Activated CD8-positive, alpha-beta memory T cell treated with anti-CD3 and anti-CD28 coated beads, Interleukin-2, amount 10 ng/mL, durations not matched to agents 7 days and 5 days (primary cell): ENCODE results near the gene CACNA1I. TPM values are rescaled to one million over a fixed set of nuclear protein-coding genes. Genes with fewer than 3 reads are reported as not detected.

ENCODE experiments used
- ATAC-seq: fragments of 150-1000 bp; cut with Tn5 transposase; one replicate; pipeline ENCODE4 v1.10.0; 2021; ENCODE audit warnings: moderate library complexity
- CTCF ChIA-PET: fragments of 350-600 bp; sonication (Branson Sonifier 250); formaldehyde crosslinking; loops from one replicate; lab custom pipeline; 2021; ENCODE audit warnings: antibody characterized with exemption; lab: Charles Lee
- DNase-seq: peaks from one replicate; pipeline ENCODE4 v3.0.0-alpha.2; 2020
- H3K27ac Mint-ChIP-seq: one replicate; pipeline ENCODE4 v1.8.0; 2021; ENCODE audit warnings: mild to moderate bottlenecking, mixed read lengths
- H3K27me3 Mint-ChIP-seq: one replicate; pipeline ENCODE4 v1.8.0; 2021; ENCODE audit warnings: mixed read lengths
- H3K36me3 Mint-ChIP-seq: one replicate; pipeline ENCODE4 v1.8.0; 2021; ENCODE audit warnings: mild to moderate bottlenecking, mixed read lengths
- H3K4me1 Mint-ChIP-seq: one replicate; pipeline ENCODE4 v1.8.0; 2021; ENCODE audit warnings: mixed read lengths
- H3K4me3 Mint-ChIP-seq: one replicate; pipeline ENCODE4 v1.8.0; 2021; ENCODE audit warnings: mild to moderate bottlenecking, moderate library complexity, mixed read lengths
- H3K9me3 Mint-ChIP-seq: one replicate; pipeline ENCODE4 v1.8.0; 2022; ENCODE audit warnings: low read depth, mixed read lengths
- total RNA-seq, 2 experiments: library from RNA; stranded (reverse); gene quantifications; one replicate each; pipeline ENCODE4 v1.2.3, GENCODE V29; 2021

The CACNA1I gene
- total RNA-seq, 2 experiments from 2014 or later: 0.30 to 1.8 TPM

- H3K36me3 Mint-ChIP-seq: peaks cover 10% of the 10 kb centered on the region
- DNase-seq (peak; percentile 72), ATAC-seq (peak; percentile 66)
- CTCF ChIA-PET: interaction anchor here (1.0 kb wide), 1 partner anchor 8 kb away, joined by 5 read pairs; no protein-coding TSS in a partner anchor
- H3K4me1 Mint-ChIP-seq: peaks cover 23% of the 10 kb centered on the region
- peaks cover 13% of the 10 kb centered on the region for H3K9me3 Mint-ChIP-seq
- H3K4me3 Mint-ChIP-seq: no peak overlapping the region
- H3K27ac Mint-ChIP-seq: no peak overlapping the region
- H3K27me3 Mint-ChIP-seq: peaks cover 45% of the 10 kb centered on the region
These were observed 27.7 kb downstream of the CACNA1I start for GRCh38 chr22:39598017-39598965.

GRCh38 chr22:39600491-39601179 lies 30.1 kb downstream of the CACNA1I start:
- Mint-ChIP-seq H3K9me3 (peaks cover 16% of the 10 kb centered on the region), H3K36me3 (peaks cover 12% of the 10 kb centered on the region), H3K4me1 (peaks cover 24% of the 10 kb centered on the region), H3K27me3 (peaks cover 53% of the 10 kb centered on the region), H3K27ac (no peak overlapping the region), H3K4me3 (no peak overlapping the region)
- no peak for ATAC-seq
- CTCF ChIA-PET: no interaction called here
- DNase-seq: no peak

GRCh38 chr22:39601180-39601535 lies 30.6 kb downstream of the CACNA1I start:
- Mint-ChIP-seq H3K4me3 (no peak overlapping the region), H3K27me3 (peaks cover 53% of the 10 kb centered on the region), H3K36me3 (peaks cover 12% of the 10 kb centered on the region), H3K9me3 (peaks cover 16% of the 10 kb centered on the region), H3K27ac (no peak overlapping the region), H3K4me1 (peaks cover 24% of the 10 kb centered on the region)
- no peak for ATAC-seq
- no peak for DNase-seq
- CTCF ChIA-PET: no interaction called here

GRCh38 chr22:39603345-39603744 lies 32.8 kb downstream of the CACNA1I start:
- peaks cover 22% of the 10 kb centered on the region for H3K4me1 Mint-ChIP-seq
- no peak for ATAC-seq
- H3K27ac Mint-ChIP-seq: no peak overlapping the region
- no peak overlapping the region for H3K4me3 Mint-ChIP-seq
- peaks cover 46% of the 10 kb centered on the region for H3K27me3 Mint-ChIP-seq
- DNase-seq: no peak
- CTCF ChIA-PET: no interaction called here
- peaks cover 16% of the 10 kb centered on the region for H3K9me3 Mint-ChIP-seq
- peaks cover 12% of the 10 kb centered on the region for H3K36me3 Mint-ChIP-seq

GRCh38 chr22:39610246-39610645 lies 39.7 kb downstream of the CACNA1I start:
- no peak overlapping the region for H3K27ac Mint-ChIP-seq

GRCh38 chr22:39610766-39611165 lies 40.2 kb downstream of the CACNA1I start:
- no peak for DNase-seq
- Mint-ChIP-seq H3K27me3 (peaks cover 37% of the 10 kb centered on the region), H3K9me3 (no peaks in the 10 kb centered on the region), H3K4me1 (peaks cover 10% of the 10 kb centered on the region), H3K36me3 (peaks cover 4% of the 10 kb centered on the region), H3K4me3 (no peak overlapping the region), H3K27ac (no peak overlapping the region)
- no peak for ATAC-seq
- CTCF ChIA-PET: interaction anchor here (1.0 to 1.3 kb wide), 2 partner anchors 43 to 414 kb away, joined by 3 to 4 read pairs; no protein-coding TSS in a partner anchor

More at GRCh38 chr22:39610246-39610645, 39.7 kb downstream of the CACNA1I start:
- H3K36me3 Mint-ChIP-seq: peaks cover 4% of the 10 kb centered on the region
- no peak for ATAC-seq
- peaks cover 10% of the 10 kb centered on the region for H3K4me1 Mint-ChIP-seq
- no peak overlapping the region for H3K4me3 Mint-ChIP-seq
- DNase-seq: no peak
- peaks cover 33% of the 10 kb centered on the region for H3K27me3 Mint-ChIP-seq
- CTCF ChIA-PET: interaction anchor here (1.0 to 1.3 kb wide), 2 partner anchors 43 to 414 kb away, joined by 3 to 4 read pairs; no protein-coding TSS in a partner anchor
- no peaks in the 10 kb centered on the region for H3K9me3 Mint-ChIP-seq

GRCh38 chr22:39611360-39611759 lies 40.8 kb downstream of the CACNA1I start:
- ATAC-seq (no peak), DNase-seq (no peak)
- peaks cover 10% of the 10 kb centered on the region for H3K4me1 Mint-ChIP-seq
- no peaks in the 10 kb centered on the region for H3K9me3 Mint-ChIP-seq
- H3K27ac Mint-ChIP-seq: no peak overlapping the region
- CTCF ChIA-PET: no interaction called here
- peaks cover 43% of the 10 kb centered on the region for H3K27me3 Mint-ChIP-seq
- no peak overlapping the region for H3K4me3 Mint-ChIP-seq
- H3K36me3 Mint-ChIP-seq: peaks cover 4% of the 10 kb centered on the region

- Mint-ChIP-seq H3K4me3 (no peak overlapping the region), H3K36me3 (peaks cover 5% of the 10 kb centered on the region), H3K4me1 (peaks cover 12% of the 10 kb centered on the region), H3K27me3 (peaks cover 44% of the 10 kb centered on the region), H3K27ac (no peak overlapping the region), H3K9me3 (peaks cover 2% of the 10 kb centered on the region)
- CTCF ChIA-PET: interaction anchor here (0.7 to 1.7 kb wide), 2 partner anchors 79 to 412 kb away, joined by 3 to 7 read pairs; no protein-coding TSS in a partner anchor
- no peak for ATAC-seq
- DNase-seq: no peak
These were observed 42.4 kb downstream of the CACNA1I start for GRCh38 chr22:39612811-39613548.

- DNase-seq (no peak), ATAC-seq (no peak)
- Mint-ChIP-seq H3K27me3 (peaks cover 47% of the 10 kb centered on the region), H3K9me3 (peaks cover 3% of the 10 kb centered on the region), H3K27ac (no peak overlapping the region), H3K4me1 (peaks cover 14% of the 10 kb centered on the region), H3K36me3 (peaks cover 5% of the 10 kb centered on the region), H3K4me3 (no peak overlapping the region)
- CTCF ChIA-PET: interaction anchor here (0.7 to 1.7 kb wide), 2 partner anchors 79 to 411 kb away, joined by 3 to 7 read pairs; no protein-coding TSS in a partner anchor
These were observed 43.0 kb downstream of the CACNA1I start for GRCh38 chr22:39613549-39613921.

- CTCF ChIA-PET: no interaction called here
- peaks cover 14% of the 10 kb centered on the region for H3K4me1 Mint-ChIP-seq
- H3K27ac Mint-ChIP-seq: no peak overlapping the region
These were observed 43.9 kb downstream of the CACNA1I start for GRCh38 chr22:39614442-39614841.

GRCh38 chr22:39616051-39616450 lies 45.5 kb downstream of the CACNA1I start:
- CTCF ChIA-PET: interaction anchor here (1.1 kb wide), 1 partner anchor 8 kb away, joined by 3 read pairs; no protein-coding TSS in a partner anchor
- H3K4me3 Mint-ChIP-seq: no peak overlapping the region
- peaks cover 5% of the 10 kb centered on the region for H3K36me3 Mint-ChIP-seq
- H3K9me3 Mint-ChIP-seq: peaks cover 3% of the 10 kb centered on the region
- no peak overlapping the region for H3K27ac Mint-ChIP-seq
- DNase-seq (no peak), ATAC-seq (no peak)
- peaks cover 14% of the 10 kb centered on the region for H3K4me1 Mint-ChIP-seq
- peaks cover 32% of the 10 kb centered on the region for H3K27me3 Mint-ChIP-seq

More at GRCh38 chr22:39614442-39614841, 43.9 kb downstream of the CACNA1I start:
- H3K36me3 Mint-ChIP-seq: peaks cover 5% of the 10 kb centered on the region
- ATAC-seq: no peak
- peaks cover 3% of the 10 kb centered on the region for H3K9me3 Mint-ChIP-seq
- no peak for DNase-seq
- H3K27me3 Mint-ChIP-seq: peaks cover 40% of the 10 kb centered on the region
- H3K4me3 Mint-ChIP-seq: no peak overlapping the region

GRCh38 chr22:39616781-39617180 lies 46.2 kb downstream of the CACNA1I start:
- Mint-ChIP-seq H3K36me3 (peaks cover 5% of the 10 kb centered on the region), H3K9me3 (peaks cover 3% of the 10 kb centered on the region), H3K4me3 (no peak overlapping the region), H3K4me1 (peaks cover 14% of the 10 kb centered on the region), H3K27ac (no peak overlapping the region), H3K27me3 (peaks cover 32% of the 10 kb centered on the region)
- DNase-seq (no peak), ATAC-seq (no peak)
- CTCF ChIA-PET: no interaction called here

- Mint-ChIP-seq H3K27me3 (peaks cover 30% of the 10 kb centered on the region), H3K27ac (no peak overlapping the region), H3K9me3 (peaks cover 3% of the 10 kb centered on the region), H3K4me1 (peaks cover 14% of the 10 kb centered on the region), H3K36me3 (peaks cover 3% of the 10 kb centered on the region), H3K4me3 (no peak overlapping the region)
- ATAC-seq (no peak), DNase-seq (no peak)
- CTCF ChIA-PET: no interaction called here
These were observed 46.8 kb downstream of the CACNA1I start for GRCh38 chr22:39617342-39617741.
